Mucosa of descending colon (tissue), 3 donors: Measurements from ENCODE around the gene NOC2L. TPM values are rescaled to one million over a fixed set of nuclear protein-coding genes. Genes with fewer than 3 reads are reported as not detected.

Source experiments
- ATAC-seq: fragments of 200-7000 bp; cut with Tn5 transposase; one replicate; pipeline ENCODE4 v1.9.1; 2020; ENCODE audit warnings: mild to moderate bottlenecking, moderate library complexity
- DNase-seq, 3 donors: peaks; one replicate each; pipeline ENCODE4 v3.0.0-alpha.2; 2020
- H3K36me3 ChIP-seq: fragments of 200-600 bp; one replicate; pipeline ENCODE4 v1.8.0; 2021; ENCODE audit warnings: low read depth, mild to moderate bottlenecking
- H3K4me1 ChIP-seq: fragments of 200-600 bp; one replicate; pipeline ENCODE4 v1.8.0; 2021; ENCODE audit warnings: low read depth, mild to moderate bottlenecking
- H3K4me3 ChIP-seq: fragments of 200-600 bp; one replicate; pipeline ENCODE4 v1.8.0; 2021; ENCODE audit warnings: mild to moderate bottlenecking
- H3K9me3 ChIP-seq: fragments of 200-600 bp; one replicate; pipeline ENCODE4 v1.8.0; 2021; ENCODE audit warnings: mild to moderate bottlenecking
- CTCF ChIP-seq: fragments of 200-600 bp; IDR thresholded peaks from one replicate; pipeline ENCODE4 v1.8.0; 2022; ENCODE audit warnings: antibody characterized with exemption, mild to moderate bottlenecking
- intact Hi-C, 2 donors: fragments of 100-400 bp; cut with DNase I in 1 of 2; cut with micrococcal nuclease in 1 of 2; formaldehyde crosslinking; loops; one replicate each; pipeline versions ENCODE4 v1.11.0 to v1.11.1; 2022; cut with DNase I, micrococcal nuclease
- total RNA-seq, 3 donors: library from RNA; stranded (reverse); fragmentation: NEBNext Ultra II Directional in 2 of 3; extraction: Animal tissue kit (Norgen Biotek cat#: 25700) in 2 of 3; gene quantifications; one replicate each; pipeline versions ENCODE4 v1.2.1 to v1.2.4, GENCODE V29; 2021 to 2023
- donor health status: DM: no; HTN: no; CAD: no; lungs with moderate emphysema.
- donor health status: DM: no; HTN: no; CAD: no.
- donor health status: DM: no; HTN: yes; CAD: no.

The NOC2L gene
- total RNA-seq, 3 donors from 2014 or later: 47.3 to 56.2 (median 54.6) TPM

GRCh38 chr1:923991-924655 lies 34.9 kb downstream of the NOC2L start:
- ATAC-seq (no peak), DNase-seq (no peak)
- Histone ChIP-seq H3K36me3 (no peaks in the 10 kb centered on the region), H3K9me3 (no peaks in the 10 kb centered on the region), H3K4me3 (no peak overlapping the region), H3K4me1 (peaks cover 29% of the 10 kb centered on the region)
- intact Hi-C loops: no loop called here
- TF ChIP-seq CTCF: no peak

DNA sequence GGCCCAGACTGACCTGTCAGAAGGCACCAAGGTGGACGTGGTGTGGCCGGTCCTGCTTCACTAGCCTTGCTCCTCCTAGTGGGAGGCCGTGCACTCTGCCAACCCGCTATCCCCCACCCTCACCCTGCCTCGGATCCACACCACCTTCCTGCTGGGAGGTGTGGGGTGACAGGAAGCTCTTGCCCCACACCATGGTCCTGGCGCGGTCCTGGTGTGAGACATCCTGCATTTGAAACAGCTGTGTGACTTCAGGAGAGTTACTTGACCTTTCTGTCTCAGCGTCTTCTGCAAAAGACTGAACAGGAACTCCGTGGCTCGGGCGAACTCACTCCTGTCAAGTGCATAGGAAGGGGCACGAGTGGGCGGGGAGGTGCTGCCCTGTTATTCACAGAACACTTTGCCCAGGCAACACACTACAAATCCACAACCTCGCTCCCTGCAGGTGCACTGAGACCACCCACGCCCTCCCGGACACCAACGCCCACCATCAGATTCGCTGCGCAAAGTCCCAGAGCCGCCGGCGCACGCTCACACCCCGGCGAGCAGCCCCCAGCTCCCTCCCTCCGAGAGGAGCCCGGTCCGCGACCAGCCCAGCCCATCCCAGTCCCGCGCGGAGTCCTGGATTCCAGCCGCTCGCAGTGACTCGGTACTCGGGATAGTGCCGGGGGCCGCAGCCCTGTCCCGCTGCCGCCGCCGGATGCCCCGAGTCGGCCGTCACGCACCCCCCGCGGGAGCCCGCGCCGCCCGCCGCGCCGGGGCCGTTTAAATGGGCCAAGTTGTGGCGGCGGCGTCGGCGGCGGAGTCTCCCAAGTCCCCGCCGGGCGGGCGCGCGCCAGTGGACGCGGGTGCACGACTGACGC lies 35.7 kb downstream of the NOC2L start, which contains the start of gene SAMD11:
Gene SAMD11, plus strand, starts transcription at position 793 of the 860 bp plus-strand sequence. CDS start 509 bp downstream, outside the sequence.
- H3K36me3 ChIP-seq: no peaks in the 10 kb centered on the region
- ATAC-seq: peak; percentile 79
- TF ChIP-seq CTCF: no peak
- no peak within 1 kb of the TSS for H3K4me3 ChIP-seq
- H3K4me1 ChIP-seq: peaks cover 29% of the 10 kb centered on the region
- peak; percentile 77 to 91 (median 89) for DNase-seq
- intact Hi-C loops: no loop called here
- H3K9me3 ChIP-seq: no peaks in the 10 kb centered on the region

GRCh38 chr1:921011-921837 lies 37.8 kb downstream of the NOC2L start:
- ATAC-seq: peak; percentile 78
- intact Hi-C loops: no loop called here
- peak in 2 of 3 donors; percentile 79 to 80 for DNase-seq
- Histone ChIP-seq H3K4me3 (no peak overlapping the region), H3K4me1 (peaks cover 31% of the 10 kb centered on the region), H3K36me3 (no peaks in the 10 kb centered on the region), H3K9me3 (no peaks in the 10 kb centered on the region)
- TF ChIP-seq CTCF: no peak

GRCh38 chr1:920521-920920 lies 38.5 kb downstream of the NOC2L start:
- no peak overlapping the region for H3K4me3 ChIP-seq
- no peak for ATAC-seq

More at GRCh38 chr1:920521-920920, 38.5 kb downstream of the NOC2L start:
- DNase-seq: no peak
- Histone ChIP-seq H3K4me1 (peaks cover 26% of the 10 kb centered on the region), H3K9me3 (no peaks in the 10 kb centered on the region), H3K36me3 (no peaks in the 10 kb centered on the region)
- no peak for TF ChIP-seq CTCF
- intact Hi-C loops: no loop called here
